Stimulated activated CD4-positive, alpha-beta T cell treated with anti-CD3 and anti-CD28 coated beads, TNF-alpha, amount 100 ng/mL, for 1 hour (primary cell): Measurements from ENCODE around the gene HIVEP3.

Source experiments
- DNase-seq, 3 donors: peaks; one replicate each; pipeline ENCODE4 v3.0.0-alpha.2; 2020; ENCODE audit warnings: low read depth in 3 of 3, low spot score in 1 of 3

Gene HIVEP3

GRCh38 chr1:41656068-41656467, 262.7 kb downstream of the HIVEP3 start:
- no peak for DNase-seq

- no peak for DNase-seq
Measured at GRCh38 chr1:41655632-41656031, 263.1 kb downstream of the HIVEP3 start.

GRCh38 chr1:41653574-41653973, 265.1 kb downstream of the HIVEP3 start:
- no peak for DNase-seq

- no peak for DNase-seq
Measured at GRCh38 chr1:41652384-41653265, 266.1 kb downstream of the HIVEP3 start.

GRCh38 chr1:41650028-41650880, 268.5 kb downstream of the HIVEP3 start:
- no peak for DNase-seq

GRCh38 chr1:41649396-41650027, 269.2 kb downstream of the HIVEP3 start:
- DNase-seq, result no peak

- no peak for DNase-seq
Measured at GRCh38 chr1:41648844-41649243, 269.9 kb downstream of the HIVEP3 start.

- no peak for DNase-seq
Measured at GRCh38 chr1:41648230-41648629, 270.5 kb downstream of the HIVEP3 start.

- DNase-seq, result no peak
Measured at GRCh38 chr1:41647221-41648135, 271.2 kb downstream of the HIVEP3 start.

- DNase-seq, result no peak
Measured at GRCh38 chr1:41646186-41646585, 272.5 kb downstream of the HIVEP3 start.

- DNase-seq, result no peak
Measured at GRCh38 chr1:41645062-41645461, 273.7 kb downstream of the HIVEP3 start.

GRCh38 chr1:41642922-41643821, 275.6 kb downstream of the HIVEP3 start:
- no peak for DNase-seq

GRCh38 chr1:41641941-41642527, 276.7 kb downstream of the HIVEP3 start:
- no peak for DNase-seq

- DNase-seq, result no peak
Measured at GRCh38 chr1:41641475-41641814, 277.3 kb downstream of the HIVEP3 start.

- no peak for DNase-seq
Measured at GRCh38 chr1:41640756-41641474, 277.8 kb downstream of the HIVEP3 start.

- DNase-seq, result no peak
Measured at GRCh38 chr1:41640141-41640751, 278.5 kb downstream of the HIVEP3 start.

- peak in 1 of 3 donors; percentile 24 for DNase-seq
Measured at GRCh38 chr1:41639332-41639936, 279.3 kb downstream of the HIVEP3 start.
